OCI-LY1 (cell line): ENCODE data around the gene HSBP1L1.

Experiments used
- EZH2 ChIP-seq: fragments of 200-600 bp; sonication (generic), shearing (Covaris generic); IDR thresholded peaks from 2 replicates; pipeline ENCODE4 v1.8.0; 2017; ENCODE audit warnings: borderline replicate concordance, mixed run types, mild to moderate bottlenecking, antibody characterized with exemption, low read length, moderate library complexity, mixed read lengths
- TF ChIP-seq, protein P1 (sequence below): fragments of 200-600 bp; sonication (generic), shearing (Covaris generic); IDR thresholded peaks from 2 replicates; pipeline ENCODE4 v1.5.1; 2017; ENCODE audit warnings: mild to moderate bottlenecking, antibody characterized with exemption, low read length, moderate library complexity, mixed read lengths

DNA sequence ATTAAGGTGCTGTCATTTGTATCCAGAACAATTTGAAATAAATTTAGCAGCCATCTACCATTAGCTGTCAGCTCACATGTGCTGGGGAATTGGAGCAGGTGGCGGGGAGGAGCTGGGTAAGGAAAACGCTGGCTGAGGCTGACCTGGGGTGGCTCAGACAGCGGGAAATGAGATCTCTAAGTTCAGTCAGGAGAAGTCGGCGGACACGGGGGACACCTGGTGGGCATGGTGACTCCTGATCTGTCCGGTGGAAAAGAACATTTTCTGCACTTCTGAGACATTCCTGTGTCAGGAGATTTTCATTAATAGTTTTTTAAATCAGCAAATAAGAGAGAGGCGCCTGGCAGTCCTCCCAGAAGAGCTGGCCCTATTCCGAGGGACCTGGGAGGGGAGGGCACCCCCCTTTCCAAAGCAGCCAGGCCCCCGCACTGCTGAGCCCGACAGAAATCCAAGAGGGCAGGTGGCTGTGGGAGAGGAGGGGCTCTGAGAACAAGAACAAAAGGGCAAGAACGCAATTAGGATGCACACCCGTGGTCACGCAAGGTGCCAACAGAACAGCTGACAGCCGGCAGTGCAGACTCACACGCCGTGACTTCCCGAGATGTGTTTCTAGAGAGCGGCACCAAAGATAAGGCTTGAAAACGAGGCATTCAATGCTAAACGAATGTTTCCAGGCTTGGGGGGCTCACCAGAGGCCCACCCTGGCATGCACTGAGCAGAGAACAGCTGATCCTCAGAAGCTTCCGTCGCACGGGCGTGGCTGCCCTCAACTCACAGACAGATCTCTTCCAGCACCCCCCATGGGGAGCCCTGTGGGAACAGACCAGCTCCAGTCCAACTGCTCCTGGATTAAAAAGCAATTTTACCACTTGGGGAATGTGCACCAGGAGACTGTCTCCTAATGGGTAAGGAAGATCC is 39.4 kb upstream of the HSBP1L1 start:
- TF ChIP-seq, protein P1, sequence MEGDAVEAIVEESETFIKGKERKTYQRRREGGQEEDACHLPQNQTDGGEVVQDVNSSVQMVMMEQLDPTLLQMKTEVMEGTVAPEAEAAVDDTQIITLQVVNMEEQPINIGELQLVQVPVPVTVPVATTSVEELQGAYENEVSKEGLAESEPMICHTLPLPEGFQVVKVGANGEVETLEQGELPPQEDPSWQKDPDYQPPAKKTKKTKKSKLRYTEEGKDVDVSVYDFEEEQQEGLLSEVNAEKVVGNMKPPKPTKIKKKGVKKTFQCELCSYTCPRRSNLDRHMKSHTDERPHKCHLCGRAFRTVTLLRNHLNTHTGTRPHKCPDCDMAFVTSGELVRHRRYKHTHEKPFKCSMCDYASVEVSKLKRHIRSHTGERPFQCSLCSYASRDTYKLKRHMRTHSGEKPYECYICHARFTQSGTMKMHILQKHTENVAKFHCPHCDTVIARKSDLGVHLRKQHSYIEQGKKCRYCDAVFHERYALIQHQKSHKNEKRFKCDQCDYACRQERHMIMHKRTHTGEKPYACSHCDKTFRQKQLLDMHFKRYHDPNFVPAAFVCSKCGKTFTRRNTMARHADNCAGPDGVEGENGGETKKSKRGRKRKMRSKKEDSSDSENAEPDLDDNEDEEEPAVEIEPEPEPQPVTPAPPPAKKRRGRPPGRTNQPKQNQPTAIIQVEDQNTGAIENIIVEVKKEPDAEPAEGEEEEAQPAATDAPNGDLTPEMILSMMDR: no peak
- TF ChIP-seq EZH2: no peak
